ENCODE results near the gene STAC2. TPM values are rescaled to one million over a fixed set of nuclear protein-coding genes. Genes with fewer than 3 reads are reported as not detected.

Gene STAC2
- total and polyA plus RNA-seq, 9 of the 15 experiments (the other 6 are each of a cell fraction or from before 2014, with no cell fraction given), result not detected

DNA sequence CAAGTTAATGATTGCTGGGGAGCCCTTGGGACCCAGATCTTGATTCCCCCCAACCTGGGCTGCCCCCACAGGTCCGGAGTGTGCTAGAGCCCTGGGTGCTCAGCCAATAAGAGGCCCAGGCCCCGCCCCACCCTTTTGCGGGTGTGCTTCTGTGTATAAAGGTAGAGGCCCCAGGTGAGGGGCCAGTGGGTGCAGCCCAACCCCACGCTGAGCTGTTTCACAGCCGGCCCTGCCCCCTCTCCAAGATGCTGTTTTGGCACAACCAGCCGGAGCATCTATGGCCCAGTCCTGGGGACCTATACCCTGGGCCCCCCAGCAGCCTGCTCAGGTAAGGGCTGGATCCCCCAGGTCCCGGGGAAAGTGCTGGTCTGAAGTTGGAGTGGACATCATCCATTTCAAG is 11.8 kb upstream of the STAC2 start:
- no peak overlapping the region for H3K4me3 ChIP-seq
- H3K27me3 ChIP-seq (ENCODE audit: control insufficient read depth in 2 of 2, insufficient read depth in 2 of 2, low read length in 2 of 2), result peaks cover 0 to 6% of the 10 kb centered on the region in 2 experiments; a peak in 2 of 5 replicates
- no peak overlapping the region for H3K27ac ChIP-seq (ENCODE audit: extremely low read depth, low read depth, low read length)
- 7% methylated on average over 7 of the region's 7 CpGs for WGBS (ENCODE audit: insufficient coverage, low coverage, missing lambda C conversion rate)
- ChIA-PET POLR2A (interaction anchor here (0.7 to 1.4 kb wide), 5 partner anchors 9 to 71 kb away, joined by 3 to 6 read pairs (median 4); partner anchors contain the start of gene RPL19), CTCF (ENCODE audit: low intra/inter-chr PET ratio) (interaction anchor here (0.7 to 4.7 kb wide), 2 partner anchors 30 to 255 kb away, joined by 3 to 23 read pairs; no protein-coding TSS in a partner anchor)
- H3K9ac ChIP-seq (ENCODE audit: insufficient read depth in 1 of 2, low read depth in 2 of 2, low read length in 2 of 2), result 0 out of 4 replicates have a peak overlapping the region, but pooled peaks of 1 of the 2 experiments have one; percentile 50
- DNase-seq (ENCODE audit: extremely low read depth in 1 of 4, low spot score in 3 of 4) (no peak), FAIRE-seq (no peak), ATAC-seq (no peak)
- in situ Hi-C loops (cut with MboI), result no loop called here
- no peaks in the 10 kb centered on the region for H3K9me3 ChIP-seq (replicated peaks; ENCODE audit: control insufficient read depth, insufficient read depth, low read depth, low read length)
- no peaks in the 10 kb centered on the region for H3K79me2 ChIP-seq (ENCODE audit: control insufficient read depth, insufficient read depth, low read length)
- no peak overlapping the region for H3K4me2 ChIP-seq (ENCODE audit: insufficient read depth, low read length)
- intact Hi-C loops (cut with micrococcal nuclease), result no loop called here
- H3K36me3 ChIP-seq (ENCODE audit: control insufficient read depth, insufficient read depth, low read length), result no peaks in the 10 kb centered on the region
- no peak overlapping the region for H2AFZ ChIP-seq (ENCODE audit: low read depth, low read length)
- H4K20me1 ChIP-seq (replicated peaks; ENCODE audit: control insufficient read depth, insufficient read depth, low read length), result peaks cover 4% of the 10 kb centered on the region; the same call in 1 of the 2 replicates
- H3K9me1 ChIP-seq (ENCODE audit: control insufficient read depth, insufficient read depth, low read length), result no peaks in the 10 kb centered on the region
- H3K4me1 ChIP-seq (replicated peaks in 1 of 2; ENCODE audit: control insufficient read depth in 2 of 2, insufficient read depth in 2 of 2, low read length in 2 of 2), result peaks cover 0 to 11% of the 10 kb centered on the region in 2 experiments; a peak in 3 of 5 replicates
- no TSS peak for BruUV-seq (replicated peaks)
- no peak for TF ChIP-seq SLC30A9 (CRISPR knock-in tag; IDR thresholded peaks at IDR 0.05)
- TF ChIP-seq ESRRA (IDR thresholded peaks at IDR 0.05; ENCODE audit: borderline replicate concordance, low read depth), result no peak
- no peak for TF ChIP-seq IRF9 (tag; IDR thresholded peaks at IDR 0.05)
- no peak for TF ChIP-seq STAT5B (CRISPR knock-in tag; IDR thresholded peaks at IDR 0.05)
- TF ChIP-seq, protein P1, sequence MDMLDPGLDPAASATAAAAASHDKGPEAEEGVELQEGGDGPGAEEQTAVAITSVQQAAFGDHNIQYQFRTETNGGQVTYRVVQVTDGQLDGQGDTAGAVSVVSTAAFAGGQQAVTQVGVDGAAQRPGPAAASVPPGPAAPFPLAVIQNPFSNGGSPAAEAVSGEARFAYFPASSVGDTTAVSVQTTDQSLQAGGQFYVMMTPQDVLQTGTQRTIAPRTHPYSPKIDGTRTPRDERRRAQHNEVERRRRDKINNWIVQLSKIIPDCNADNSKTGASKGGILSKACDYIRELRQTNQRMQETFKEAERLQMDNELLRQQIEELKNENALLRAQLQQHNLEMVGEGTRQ (CRISPR knock-in tag; IDR thresholded peaks at IDR 0.05), result no peak
- TF ChIP-seq, protein P2, sequence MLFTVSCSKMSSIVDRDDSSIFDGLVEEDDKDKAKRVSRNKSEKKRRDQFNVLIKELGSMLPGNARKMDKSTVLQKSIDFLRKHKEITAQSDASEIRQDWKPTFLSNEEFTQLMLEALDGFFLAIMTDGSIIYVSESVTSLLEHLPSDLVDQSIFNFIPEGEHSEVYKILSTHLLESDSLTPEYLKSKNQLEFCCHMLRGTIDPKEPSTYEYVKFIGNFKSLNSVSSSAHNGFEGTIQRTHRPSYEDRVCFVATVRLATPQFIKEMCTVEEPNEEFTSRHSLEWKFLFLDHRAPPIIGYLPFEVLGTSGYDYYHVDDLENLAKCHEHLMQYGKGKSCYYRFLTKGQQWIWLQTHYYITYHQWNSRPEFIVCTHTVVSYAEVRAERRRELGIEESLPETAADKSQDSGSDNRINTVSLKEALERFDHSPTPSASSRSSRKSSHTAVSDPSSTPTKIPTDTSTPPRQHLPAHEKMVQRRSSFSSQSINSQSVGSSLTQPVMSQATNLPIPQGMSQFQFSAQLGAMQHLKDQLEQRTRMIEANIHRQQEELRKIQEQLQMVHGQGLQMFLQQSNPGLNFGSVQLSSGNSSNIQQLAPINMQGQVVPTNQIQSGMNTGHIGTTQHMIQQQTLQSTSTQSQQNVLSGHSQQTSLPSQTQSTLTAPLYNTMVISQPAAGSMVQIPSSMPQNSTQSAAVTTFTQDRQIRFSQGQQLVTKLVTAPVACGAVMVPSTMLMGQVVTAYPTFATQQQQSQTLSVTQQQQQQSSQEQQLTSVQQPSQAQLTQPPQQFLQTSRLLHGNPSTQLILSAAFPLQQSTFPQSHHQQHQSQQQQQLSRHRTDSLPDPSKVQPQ (CRISPR knock-in tag; IDR thresholded peaks at IDR 0.05; ENCODE audit: borderline replicate concordance), result no peak
- TF ChIP-seq DACH1 (IDR thresholded peaks at IDR 0.05; ENCODE audit: partially characterized antibody), result no peak
- no peak for TF ChIP-seq HIVEP1 (CRISPR knock-in tag; IDR thresholded peaks at IDR 0.05)
- no peak for TF ChIP-seq SMAD2 (IDR thresholded peaks at IDR 0.05; ENCODE audit: low read depth, low read length)
- TF ChIP-seq ZNF584 (CRISPR knock-in tag; IDR thresholded peaks at IDR 0.05; ENCODE audit: low read depth), result no peak
- no peak for TF ChIP-seq ZBTB49 (CRISPR knock-in tag; IDR thresholded peaks at IDR 0.05; ENCODE audit: borderline replicate concordance)

Data from K562 (cell line).